CD4-positive, alpha-beta T cell treated with Interleukin-2 at 100 ng/mL for 4 hours (primary cell): ENCODE measurements around the gene YBEY.
A peak's percentile ranks its signal among the peaks of the same experiment; 100 is the strongest.

Experiments
- DNase-seq: peaks from one replicate; pipeline ENCODE4 v3.0.0-alpha.2; 2020; ENCODE audit warnings: low spot score

YBEY gene

GRCh38 chr21:46264690-46265144, 21.4 kb upstream of the YBEY start:
- no peak for DNase-seq

GRCh38 chr21:46265736-46266525, 20.2 kb upstream of the YBEY start:
- DNase-seq = no peak

DNA sequence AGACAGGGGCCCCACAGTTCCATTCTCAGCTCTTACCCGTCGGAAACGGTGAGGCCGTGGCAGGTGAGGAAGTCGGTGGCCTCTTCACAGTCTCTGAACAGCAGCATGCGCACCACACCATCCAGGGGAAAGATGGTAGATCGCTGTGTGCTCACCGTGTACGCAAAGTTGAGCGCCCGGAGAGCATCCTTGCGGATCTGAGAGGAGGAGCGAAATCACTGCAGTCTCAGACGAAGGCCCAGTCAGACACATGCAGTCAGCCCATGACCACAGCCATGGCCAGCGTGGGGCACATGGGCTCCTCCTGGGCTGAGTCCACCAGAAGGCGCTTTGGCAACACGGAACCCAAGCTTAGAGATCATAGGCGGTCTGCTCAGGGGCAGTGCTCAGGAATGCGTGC, 19.2 kb upstream of the YBEY start:
- DNase-seq = no peak

DNA sequence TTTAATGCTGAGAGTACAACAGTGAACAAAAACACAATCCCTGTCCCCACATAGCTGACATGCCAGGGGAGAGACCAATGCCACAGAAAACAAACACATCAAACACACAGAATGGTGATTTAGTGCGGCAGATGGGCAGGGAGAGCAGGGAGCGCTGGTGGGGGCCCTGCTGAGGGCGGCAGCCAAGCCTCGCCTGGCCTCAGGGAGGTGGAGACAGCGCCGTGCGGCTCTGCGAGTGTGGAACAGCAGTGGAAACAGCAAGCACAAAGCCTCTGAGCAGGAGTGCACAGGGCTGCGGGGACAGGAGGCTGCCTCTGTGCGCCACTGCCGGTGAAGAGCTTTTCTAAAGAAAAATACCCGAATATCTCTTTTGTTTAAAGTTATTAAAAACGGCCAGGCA, 17.8 kb upstream of the YBEY start:
- DNase-seq = no peak

DNA sequence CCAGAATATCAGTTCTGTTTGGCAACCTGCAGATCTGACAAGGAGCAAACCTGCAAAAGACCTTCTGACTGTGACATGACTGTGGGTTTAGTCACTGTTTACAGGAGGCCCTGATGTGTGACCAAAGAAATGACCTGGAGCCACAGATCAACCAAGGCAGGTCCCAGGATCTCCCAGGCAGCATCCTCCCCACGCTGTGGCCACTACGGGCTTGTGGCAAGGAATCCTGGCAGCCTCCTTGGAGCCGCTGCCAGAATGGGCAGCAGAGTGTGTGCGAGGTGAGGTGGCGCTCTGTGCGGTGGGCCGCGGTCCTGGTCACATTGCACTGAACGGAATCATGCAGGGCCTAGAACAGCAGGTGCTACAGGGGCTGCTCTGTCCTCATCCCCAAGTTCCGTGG, 16.7 kb upstream of the YBEY start:
- DNase-seq = no peak

GRCh38 chr21:46273341-46273740, 12.8 kb upstream of the YBEY start:
- DNase-seq = no peak

DNA sequence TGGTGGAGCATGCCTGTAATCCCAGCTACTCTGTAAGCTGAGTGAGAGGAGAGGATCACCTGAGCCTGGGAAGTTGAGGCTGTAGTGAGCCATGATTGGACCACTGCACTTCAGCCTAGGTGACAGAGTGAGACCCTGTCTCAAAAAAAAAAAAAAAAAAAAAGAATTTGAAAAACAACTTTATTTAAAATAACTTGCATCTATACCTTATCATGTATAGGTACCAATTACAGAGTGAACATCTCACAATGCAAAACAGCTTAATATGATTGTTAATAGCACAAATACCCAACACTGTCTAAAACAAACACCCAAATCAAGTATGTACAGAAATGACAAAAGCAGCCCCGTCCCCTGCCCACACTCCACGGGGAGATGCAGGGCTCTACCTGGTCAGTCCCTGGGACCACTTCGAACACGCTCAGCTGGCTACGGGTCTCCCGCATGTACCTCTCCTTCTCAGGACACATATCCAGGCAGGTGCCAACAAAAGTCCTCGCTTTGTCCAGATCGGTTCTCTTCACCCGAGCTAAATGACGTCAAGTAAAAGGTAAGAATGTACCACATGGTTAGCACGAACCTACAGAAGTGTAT, 11.2 kb upstream of the YBEY start:
- no peak for DNase-seq

DNA sequence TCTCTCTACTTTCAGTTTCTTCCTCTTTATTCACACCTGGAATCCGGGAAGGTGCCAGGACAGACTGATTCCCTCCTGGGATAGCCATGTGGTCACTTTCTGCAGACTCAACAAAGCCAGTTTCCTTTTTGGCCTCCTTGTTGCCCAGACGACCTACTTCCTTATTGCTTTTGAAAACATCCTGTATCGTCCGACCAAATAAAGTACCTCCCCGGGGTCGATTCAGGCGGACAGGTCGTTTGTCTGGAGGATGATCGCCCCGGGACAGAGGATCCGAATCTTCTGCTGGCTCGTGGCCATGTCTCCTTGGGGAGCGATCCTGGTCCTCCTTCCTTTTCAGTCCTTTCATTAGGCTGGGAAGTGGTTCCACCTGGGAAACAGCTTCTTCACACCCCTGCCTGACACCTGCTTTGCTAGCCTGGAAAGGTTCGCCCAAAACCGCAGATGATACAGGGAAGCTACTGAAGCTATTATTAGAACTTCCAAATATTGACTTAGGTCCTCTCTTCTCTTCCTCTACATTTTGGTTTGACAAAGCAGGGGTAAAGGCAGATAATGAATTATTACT, 2.0 kb upstream of the YBEY start:
- no peak for DNase-seq

DNA sequence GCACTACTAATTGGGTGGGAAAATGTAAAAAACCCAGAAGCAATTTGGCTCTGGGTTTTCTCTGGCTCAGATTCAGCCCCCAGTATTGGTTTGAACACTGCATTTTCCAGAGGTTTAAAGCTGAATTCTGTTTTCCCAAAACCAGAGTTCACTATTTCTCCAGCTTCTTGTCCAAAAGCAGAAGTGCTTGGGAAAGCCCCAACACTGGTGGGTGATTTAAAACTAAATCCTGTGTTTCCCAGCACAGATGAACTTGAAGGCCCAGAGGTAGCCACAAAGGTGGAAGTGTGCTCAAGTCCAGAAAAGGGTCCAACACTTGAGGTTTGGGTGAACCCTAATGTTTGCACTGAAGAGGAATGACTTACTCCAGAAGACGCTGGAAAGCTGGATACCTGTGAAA, 1.4 kb upstream of the YBEY start:
- DNase-seq = no peak

- DNase-seq = no peak
Observed at GRCh38 chr21:46285206-46285661, 908 bp upstream of the YBEY start, which contains the start of gene MCM3AP. MCM3AP (minus strand) TSS chr21:46285611; CDS start chr21:46285286, 325 bp downstream.

GRCh38 chr21:46286648-46287002, 483 bp downstream of the YBEY start:
- no peak for DNase-seq

DNA sequence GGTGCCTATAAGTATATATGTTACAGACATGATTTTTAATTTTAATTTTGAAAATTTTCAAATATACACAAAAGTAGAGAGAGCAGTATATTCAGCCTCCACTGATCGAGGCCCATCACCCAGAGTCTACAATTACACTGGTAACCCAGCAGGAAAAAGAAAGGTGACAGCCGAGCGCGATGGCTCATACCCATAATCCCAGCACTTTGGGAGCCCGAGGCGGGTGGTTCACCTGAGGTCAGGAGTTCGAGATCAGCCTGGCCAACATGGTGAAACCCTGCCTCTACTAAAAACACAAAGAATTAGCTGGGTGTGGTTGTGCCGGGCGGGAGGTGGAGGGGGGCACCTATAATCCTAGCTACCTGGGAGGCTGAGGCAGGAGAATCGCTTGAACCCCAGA, 1.4 kb downstream of the YBEY start:
- DNase-seq = no peak

DNA sequence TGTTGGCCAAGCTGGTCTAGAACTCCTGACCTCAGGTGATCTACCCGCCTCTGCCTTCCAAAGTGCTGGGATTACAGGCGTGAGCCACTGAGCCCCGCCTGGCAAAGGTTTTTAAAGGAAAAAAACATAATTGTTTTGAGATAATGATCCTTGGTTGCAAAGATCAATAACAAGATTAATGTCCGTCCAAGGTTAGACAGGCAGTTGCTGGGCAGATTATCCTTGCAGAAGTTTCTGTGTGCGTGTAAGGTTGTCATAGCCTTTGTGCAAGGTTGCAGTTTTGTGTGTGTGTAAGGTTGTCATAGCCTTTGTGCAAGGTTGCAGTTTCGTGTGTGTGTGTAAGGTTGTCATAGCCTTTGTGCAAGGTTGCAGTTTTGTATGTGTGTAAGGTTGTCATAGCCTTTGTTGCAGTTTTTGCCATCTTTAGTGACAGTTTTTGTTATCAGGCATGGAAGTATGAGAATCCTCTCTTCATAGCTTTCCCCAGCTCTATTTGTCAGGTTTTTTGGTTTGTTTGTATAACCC, 3.6 kb downstream of the YBEY start:
- DNase-seq = no peak

DNA sequence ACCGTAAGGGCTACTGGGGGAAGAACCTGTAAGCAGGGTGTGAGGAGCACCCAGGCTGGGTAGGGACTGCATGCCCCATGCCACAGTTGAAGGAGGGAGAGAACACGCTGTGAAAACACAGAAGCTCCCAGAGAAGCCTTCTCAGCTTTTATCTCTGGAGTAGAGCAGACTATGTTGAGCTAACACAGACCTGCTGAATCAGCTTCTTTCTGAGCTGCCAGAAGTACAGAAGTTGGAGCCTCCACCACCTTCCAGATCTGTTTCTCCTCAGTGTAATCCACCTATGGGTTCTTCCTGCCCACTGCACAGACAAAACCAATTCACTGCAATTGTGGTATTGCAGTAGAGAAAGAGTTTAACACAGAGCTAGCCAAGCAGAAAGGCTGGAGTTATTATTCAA, 5.4 kb downstream of the YBEY start:
- no peak for DNase-seq

- DNase-seq = no peak
Observed at GRCh38 chr21:46294647-46295176, 8.6 kb downstream of the YBEY start.

DNA sequence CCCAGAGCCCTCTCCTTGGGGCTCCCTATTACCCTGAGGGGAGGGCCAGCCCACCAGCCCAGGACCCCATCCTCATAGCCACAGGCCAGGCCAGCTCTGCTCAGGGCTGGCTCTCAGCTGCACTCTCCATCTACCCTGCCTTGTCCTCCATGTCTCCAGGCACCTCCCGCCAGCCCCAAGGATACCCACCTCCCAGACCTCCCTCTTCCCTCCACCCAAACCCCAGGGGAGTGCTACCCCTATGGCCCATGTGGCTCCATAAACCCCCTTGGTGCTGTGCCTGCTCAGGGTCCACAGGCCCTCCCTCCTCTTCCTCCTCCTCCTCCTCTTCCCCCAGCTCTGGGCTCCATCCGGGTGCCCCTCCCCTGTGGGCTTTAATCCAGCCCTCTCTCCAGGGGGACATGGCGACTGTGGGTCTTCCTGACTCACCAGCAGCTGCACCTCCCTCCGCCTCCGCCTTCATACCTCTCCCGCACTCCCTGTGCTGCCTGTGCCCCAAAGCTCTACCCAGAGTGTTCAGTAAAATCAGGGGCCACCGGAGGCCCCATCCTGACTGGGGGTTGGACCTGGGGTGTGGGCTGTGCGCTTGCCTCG, 9.1 kb downstream of the YBEY start:
- no peak for DNase-seq

GRCh38 chr21:46295996-46296752, 10.0 kb downstream of the YBEY start:
- DNase-seq = peak; percentile 36

GRCh38 chr21:46297338-46298271, 11.5 kb downstream of the YBEY start:
- DNase-seq = no peak

DNA sequence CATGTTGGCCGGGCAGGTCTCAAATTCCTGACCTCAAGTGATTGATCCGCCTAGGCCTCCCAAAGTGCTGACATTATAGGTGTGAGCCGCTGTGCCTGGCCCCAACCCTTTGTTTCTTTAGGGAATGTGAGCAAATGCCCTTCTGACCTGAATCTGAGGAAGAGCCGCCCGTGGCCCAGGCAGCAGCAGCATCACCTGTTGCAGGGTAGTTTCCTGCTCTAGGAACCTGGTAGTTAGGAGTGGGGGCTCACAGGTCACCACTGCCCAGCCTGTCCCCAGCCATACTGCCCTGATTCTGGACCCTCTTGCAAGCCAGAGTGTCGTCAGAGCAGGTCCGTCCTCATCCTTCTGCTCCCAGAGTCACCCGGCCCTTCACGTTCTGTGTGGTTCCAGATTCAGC, 13.0 kb downstream of the YBEY start:
- no peak for DNase-seq

DNA sequence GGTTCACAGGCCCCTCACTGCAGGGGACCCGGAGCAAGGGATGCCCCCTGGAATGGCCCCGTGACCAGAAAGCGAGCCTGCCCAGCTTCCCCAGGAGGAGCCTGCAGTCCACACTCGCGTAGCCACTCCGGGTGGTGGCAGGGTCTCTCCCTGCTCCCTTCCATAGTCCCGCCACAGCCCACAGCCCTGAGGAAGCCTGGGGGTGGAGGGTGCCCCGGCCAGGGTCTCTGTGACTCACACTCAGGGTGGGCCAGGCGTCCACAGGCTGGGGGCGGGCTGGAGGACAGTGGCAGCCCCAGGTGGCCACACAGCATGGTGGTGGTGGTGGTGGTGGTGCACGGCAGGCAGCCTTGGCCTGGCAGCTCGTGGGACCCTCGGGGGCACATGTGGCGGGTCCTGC, 15.6 kb downstream of the YBEY start:
- DNase-seq = no peak

GRCh38 chr21:46304437-46304836, 18.3 kb downstream of the YBEY start:
- DNase-seq = no peak
